HG03558 (cell line): ENCODE measurements around the gene IQSEC1.

ENCODE experiments used
- ATAC-seq: cut with Tn5 transposase; IDR thresholded peaks from one replicate; pipeline ENCODE4 v1.9.1; 2021; ENCODE audit warnings: moderate number of reproducible peaks; ENCODE audit not compliant: unreplicated experiment; ENCODE audit errors: extremely low read depth

IQSEC1 gene

GRCh38 chr3:13034861-13035260 is 38.4 kb downstream of the IQSEC1 start:
- ATAC-seq: no peak

- ATAC-seq: no peak
These were observed 39.0 kb downstream of the IQSEC1 start for GRCh38 chr3:13034109-13034800.

- ATAC-seq: no peak
These were observed 41.0 kb downstream of the IQSEC1 start for GRCh38 chr3:13032206-13032605.

GRCh38 chr3:13031621-13032020 is 41.6 kb downstream of the IQSEC1 start:
- ATAC-seq: no peak

- ATAC-seq: no peak
These were observed 42.5 kb downstream of the IQSEC1 start for GRCh38 chr3:13030684-13031083.

- ATAC-seq: no peak
These were observed 45.0 kb downstream of the IQSEC1 start for GRCh38 chr3:13028010-13028821.

GRCh38 chr3:13027154-13027553 is 46.1 kb downstream of the IQSEC1 start:
- no peak for ATAC-seq

GRCh38 chr3:13026534-13026933 is 46.7 kb downstream of the IQSEC1 start:
- ATAC-seq: no peak

GRCh38 chr3:13025778-13026518 is 47.3 kb downstream of the IQSEC1 start:
- ATAC-seq: no peak

- no peak for ATAC-seq
These were observed 48.1 kb downstream of the IQSEC1 start for GRCh38 chr3:13025090-13025489.

GRCh38 chr3:13024765-13025065 is 48.5 kb downstream of the IQSEC1 start:
- no peak for ATAC-seq

- ATAC-seq: no peak
These were observed 49.1 kb downstream of the IQSEC1 start for GRCh38 chr3:13023971-13024764.

GRCh38 chr3:13023235-13023970 is 49.8 kb downstream of the IQSEC1 start:
- no peak for ATAC-seq

GRCh38 chr3:13022348-13023234 is 50.6 kb downstream of the IQSEC1 start:
- ATAC-seq: no peak

- ATAC-seq: no peak
These were observed 51.8 kb downstream of the IQSEC1 start for GRCh38 chr3:13021141-13022114.

GRCh38 chr3:13020159-13020750 is 53.0 kb downstream of the IQSEC1 start:
- no peak for ATAC-seq
